Loucy (cell line): Measurements from ENCODE around the gene AMER2.

Source experiments
- H2AFZ ChIP-seq: fragments of 200-600 bp; sonication (generic); 2 replicates; pipeline ENCODE4 v1.6.0; 2016; ENCODE audit warnings: antibody characterized with exemption, mild to moderate bottlenecking, low read length, moderate library complexity
- H3F3A ChIP-seq: fragments of 200-600 bp; 2 replicates; pipeline ENCODE4 v1.6.0; 2016; ENCODE audit warnings: antibody characterized with exemption, low read depth, mild to moderate bottlenecking
- H3K27me3 ChIP-seq: fragments of 200-600 bp; sonication (generic); 2 replicates; pipeline ENCODE4 v1.6.1; 2014; ENCODE audit warnings: low read length, mild to moderate bottlenecking; ENCODE audit not compliant: insufficient read depth, poor library complexity, severe bottlenecking
- H3K36me3 ChIP-seq: fragments of 200-600 bp; sonication (generic); 2 replicates; pipeline ENCODE4 v1.6.1; 2016; ENCODE audit warnings: low read length; ENCODE audit not compliant: insufficient read depth
- H3K4me1 ChIP-seq: fragments of 200-600 bp; sonication (generic); 2 replicates; pipeline ENCODE4 v1.5.1; 2014; ENCODE audit warnings: low read length, mild to moderate bottlenecking; ENCODE audit not compliant: insufficient read depth, poor library complexity, severe bottlenecking
- H3K4me2 ChIP-seq: fragments of 200-600 bp; sonication (generic); 2 replicates; pipeline ENCODE4 v1.6.0; 2014; ENCODE audit warnings: antibody characterized with exemption, low read length, low read depth, mild to moderate bottlenecking; ENCODE audit not compliant: poor library complexity, severe bottlenecking
- H3K4me3 ChIP-seq: fragments of 200-600 bp; sonication (generic); 2 replicates; pipeline ENCODE4 v1.5.1; 2014; ENCODE audit warnings: low read length, mild to moderate bottlenecking, mixed read lengths; ENCODE audit not compliant: poor library complexity, severe bottlenecking
- H3K79me2 ChIP-seq: fragments of 200-600 bp; sonication (generic); 2 replicates; pipeline ENCODE4 v1.6.1; 2014; ENCODE audit warnings: low read length; ENCODE audit not compliant: insufficient read depth
- H3K9ac ChIP-seq: fragments of 200-600 bp; sonication (generic); 2 replicates; pipeline ENCODE4 v1.6.0; 2014; ENCODE audit warnings: mild to moderate bottlenecking, low read depth, low read length, moderate library complexity; ENCODE audit not compliant: poor library complexity, severe bottlenecking
- H3K9me2 ChIP-seq: fragments of 200-600 bp; sonication (generic); replicated peaks from 2 replicates; pipeline ENCODE4 v1.6.1; 2016; ENCODE audit warnings: low read depth, low read length, mixed read lengths
- H3K9me3 ChIP-seq: fragments of 200-600 bp; sonication (generic); 2 replicates; pipeline ENCODE4 v1.6.1; 2014; ENCODE audit warnings: mild to moderate bottlenecking, antibody characterized with exemption, low read length, low read depth; ENCODE audit not compliant: insufficient read depth
- H4K20me1 ChIP-seq: fragments of 200-600 bp; sonication (generic); 2 replicates; pipeline ENCODE4 v1.6.0; 2014; ENCODE audit warnings: antibody characterized with exemption, low read length, mild to moderate bottlenecking; ENCODE audit not compliant: insufficient read depth, poor library complexity, severe bottlenecking
- CTCF ChIP-seq: fragments of 200-600 bp; sonication (generic); conservative IDR thresholded peaks from 2 replicates; pipeline ENCODE4 v1.5.1; 2014; ENCODE audit warnings: mild to moderate bottlenecking, antibody characterized with exemption, low read length
- EZH2phosphoT487 ChIP-seq: fragments of 200-600 bp; IDR thresholded peaks from 2 replicates; pipeline ENCODE4 v1.6.1; 2018; ENCODE audit warnings: antibody characterized with exemption, mild to moderate bottlenecking, moderate library complexity, borderline replicate concordance

AMER2 gene

DNA sequence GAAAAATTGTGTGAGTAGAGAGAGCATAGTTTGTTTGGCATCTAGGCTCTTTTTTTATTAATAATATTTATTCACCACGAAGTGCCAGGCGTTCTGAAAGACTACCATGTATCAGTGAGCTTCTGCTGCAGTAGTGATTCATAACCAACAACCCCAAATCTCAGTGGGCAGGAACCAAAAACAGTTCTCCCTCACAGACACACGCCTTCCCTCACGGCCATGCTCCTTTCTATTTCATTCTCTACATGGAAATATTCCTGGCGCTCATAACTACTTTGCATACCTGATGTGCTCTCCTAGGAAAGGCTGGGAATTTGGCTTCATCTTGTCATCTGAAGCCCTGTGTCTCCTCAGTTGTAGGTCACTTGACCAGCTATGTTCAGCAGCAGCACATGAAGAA is 26.6 kb upstream of the AMER2 start:
- H3K4me2 ChIP-seq: no peak overlapping the region
- TF ChIP-seq EZH2phosphoT487: no peak
- TF ChIP-seq CTCF: no peak
- no peak overlapping the region for H3K9ac ChIP-seq
- H3K79me2 ChIP-seq: no peaks in the 10 kb centered on the region
- no peak overlapping the region for H3K4me3 ChIP-seq
- H3K27me3 ChIP-seq: no peaks in the 10 kb centered on the region
- no peaks in the 10 kb centered on the region for H3K36me3 ChIP-seq
- no peaks in the 10 kb centered on the region for H3K9me2 ChIP-seq
- no peaks in the 10 kb centered on the region for H3F3A ChIP-seq
- no peaks in the 10 kb centered on the region for H3K4me1 ChIP-seq
- no peak overlapping the region for H2AFZ ChIP-seq
- no peaks in the 10 kb centered on the region for H4K20me1 ChIP-seq
- no peaks in the 10 kb centered on the region for H3K9me3 ChIP-seq

- no peaks in the 10 kb centered on the region for H3K36me3 ChIP-seq
- H3F3A ChIP-seq: no peaks in the 10 kb centered on the region
- H4K20me1 ChIP-seq: no peaks in the 10 kb centered on the region
- H3K79me2 ChIP-seq: no peaks in the 10 kb centered on the region
- no peaks in the 10 kb centered on the region for H3K27me3 ChIP-seq
- H3K4me3 ChIP-seq: no peak overlapping the region
- H3K9ac ChIP-seq: no peak overlapping the region
- H3K4me2 ChIP-seq: no peak overlapping the region
- TF ChIP-seq EZH2phosphoT487: no peak
- TF ChIP-seq CTCF: no peak
- H2AFZ ChIP-seq: no peak overlapping the region
- no peaks in the 10 kb centered on the region for H3K9me2 ChIP-seq
- H3K4me1 ChIP-seq: no peaks in the 10 kb centered on the region
- no peaks in the 10 kb centered on the region for H3K9me3 ChIP-seq
Observed at GRCh38 chr13:25196971-25197370, 24.9 kb upstream of the AMER2 start.

GRCh38 chr13:25192936-25193335 is 20.8 kb upstream of the AMER2 start:
- no peaks in the 10 kb centered on the region for H3K79me2 ChIP-seq
- no peaks in the 10 kb centered on the region for H3K36me3 ChIP-seq
- TF ChIP-seq CTCF (no peak), EZH2phosphoT487 (no peak)
- no peaks in the 10 kb centered on the region for H3K27me3 ChIP-seq
- H3K4me3 ChIP-seq: no peak overlapping the region
- H3K4me2 ChIP-seq: no peak overlapping the region
- no peaks in the 10 kb centered on the region for H3K9me2 ChIP-seq
- H3K9me3 ChIP-seq: no peaks in the 10 kb centered on the region
- no peak overlapping the region for H2AFZ ChIP-seq
- no peaks in the 10 kb centered on the region for H3F3A ChIP-seq
- no peaks in the 10 kb centered on the region for H4K20me1 ChIP-seq
- no peaks in the 10 kb centered on the region for H3K4me1 ChIP-seq
- no peak overlapping the region for H3K9ac ChIP-seq
